HAP-1 (cell line): ENCODE results near the gene COPS7A.
"Not testable (repeated sequence)": the region's sequence is repeated elsewhere in the genome, so short reads cannot be mapped to it uniquely, and the experiment has no call there.

Experiments used
- DNase-seq, 2 experiments: peaks; one replicate each; pipeline ENCODE4 v3.0.0-alpha.2; 2016 to 2020; ENCODE audit warnings: low spot score in 2 of 2
- H3K27me3 ChIP-seq: fragments of 250-450 bp; sonication (Bioruptor Pico); 2 replicates; pipeline ENCODE4 v1.5.1; 2020; ENCODE audit warnings: low read depth, mild to moderate bottlenecking, moderate library complexity
- H3K36me3 ChIP-seq: fragments of 250-450 bp; sonication (Bioruptor Pico); replicated peaks from 2 replicates; pipeline ENCODE4 v1.5.1; 2020; ENCODE audit warnings: mild to moderate bottlenecking
- H3K4me1 ChIP-seq: fragments of 250-450 bp; sonication (Bioruptor Pico); 2 replicates; pipeline ENCODE4 v1.5.1; 2020; ENCODE audit warnings: mild to moderate bottlenecking
- H3K4me3 ChIP-seq: fragments of 250-450 bp; sonication (Bioruptor Pico); 2 replicates; pipeline ENCODE4 v1.5.1; 2020; ENCODE audit warnings: mild to moderate bottlenecking, moderate library complexity
- H3K9me3 ChIP-seq: fragments of 250-450 bp; sonication (Bioruptor Pico); 2 replicates; pipeline ENCODE4 v1.5.1; 2020; ENCODE audit warnings: mild to moderate bottlenecking, moderate library complexity
- in situ Hi-C: fragments of 300-500 bp; cut with MboI; formaldehyde crosslinking; loops from 3 replicates; pipeline ENCODE4 v1.14.3; 2020; ENCODE audit warnings: low sequenced_read_pairs, inconsistent platforms, mixed read lengths

COPS7A gene

DNA sequence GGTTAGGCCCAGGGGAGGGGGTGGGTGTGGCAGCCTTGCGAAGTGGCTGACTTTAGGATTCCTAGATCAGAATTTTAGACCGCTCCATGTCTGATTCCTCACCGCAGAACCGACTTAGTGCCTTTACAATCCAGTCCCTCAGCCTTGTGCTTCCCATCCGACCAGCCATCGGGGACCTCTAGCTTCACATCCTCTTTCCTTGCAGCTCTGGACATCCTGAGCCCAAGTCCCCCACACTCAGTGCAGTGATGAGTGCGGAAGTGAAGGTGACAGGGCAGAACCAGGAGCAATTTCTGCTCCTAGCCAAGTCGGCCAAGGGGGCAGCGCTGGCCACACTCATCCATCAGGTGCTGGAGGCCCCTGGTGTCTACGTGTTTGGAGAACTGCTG, 557 bp downstream of the COPS7A start:
- no peak for DNase-seq
- H3K36me3 ChIP-seq: peaks cover 13% of the 10 kb centered on the region
- H3K4me1 ChIP-seq: peaks cover 15% of the 10 kb centered on the region
- H3K27me3 ChIP-seq: no peaks in the 10 kb centered on the region
- H3K9me3 ChIP-seq: no peaks in the 10 kb centered on the region
- in situ Hi-C loops: no loop called here
- peak overlapping the region; percentile 45 for H3K4me3 ChIP-seq

DNA sequence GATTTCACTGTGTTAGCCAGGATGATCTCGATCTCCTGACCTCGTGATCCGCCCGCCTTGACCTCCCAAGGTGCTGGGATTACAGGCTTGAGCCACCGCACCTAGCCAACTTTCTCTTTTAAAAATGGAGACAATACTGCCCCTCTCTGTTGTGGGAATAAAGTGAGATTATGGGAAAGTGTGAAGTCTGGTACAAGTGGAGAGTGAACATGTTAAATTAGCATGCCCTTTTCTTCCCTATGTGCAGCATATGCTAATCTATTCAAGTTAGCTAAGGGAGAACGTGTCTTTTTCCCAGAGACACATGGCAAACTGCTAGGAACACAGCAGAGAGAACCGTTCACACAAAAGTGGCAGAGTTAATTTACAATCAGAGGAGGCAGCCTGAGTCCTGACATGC, 1.5 kb downstream of the COPS7A start:
- H3K9me3 ChIP-seq: no peaks in the 10 kb centered on the region
- in situ Hi-C loops: loop anchor here (25.0 kb wide), 1 partner anchor 387 kb away; the partner anchor contains the start of gene C1RL
- H3K27me3 ChIP-seq: no peaks in the 10 kb centered on the region
- peaks cover 23% of the 10 kb centered on the region for H3K36me3 ChIP-seq
- no peak overlapping the region for H3K4me3 ChIP-seq
- peaks cover 15% of the 10 kb centered on the region for H3K4me1 ChIP-seq
- DNase-seq: no peak

DNA sequence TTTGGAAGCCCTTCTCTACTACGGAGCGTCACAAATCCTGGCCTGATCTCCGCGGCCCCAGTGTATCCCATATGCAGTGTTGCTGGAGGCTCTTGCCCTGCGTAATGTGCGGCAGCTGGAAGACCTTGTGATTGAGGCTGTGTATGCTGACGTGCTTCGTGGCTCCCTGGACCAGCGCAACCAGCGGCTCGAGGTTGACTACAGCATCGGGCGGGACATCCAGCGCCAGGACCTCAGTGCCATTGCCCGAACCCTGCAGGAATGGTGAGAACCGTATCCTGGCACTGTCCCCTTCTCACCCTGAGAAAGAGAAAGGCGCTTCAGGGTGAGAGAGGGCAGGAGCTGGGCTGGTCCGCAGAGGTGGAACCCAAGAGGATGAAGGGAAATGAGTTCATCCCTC, 5.3 kb downstream of the COPS7A start:
- Histone ChIP-seq H3K27me3 (no peaks in the 10 kb centered on the region), H3K36me3 (peaks cover 33% of the 10 kb centered on the region), H3K4me1 (peaks cover 8% of the 10 kb centered on the region), H3K9me3 (no peaks in the 10 kb centered on the region), H3K4me3 (no peak overlapping the region)
- in situ Hi-C loops: loop anchor here (25.0 kb wide), 1 partner anchor 383 kb away; the partner anchor contains the start of gene C1RL
- DNase-seq: no peak

DNA sequence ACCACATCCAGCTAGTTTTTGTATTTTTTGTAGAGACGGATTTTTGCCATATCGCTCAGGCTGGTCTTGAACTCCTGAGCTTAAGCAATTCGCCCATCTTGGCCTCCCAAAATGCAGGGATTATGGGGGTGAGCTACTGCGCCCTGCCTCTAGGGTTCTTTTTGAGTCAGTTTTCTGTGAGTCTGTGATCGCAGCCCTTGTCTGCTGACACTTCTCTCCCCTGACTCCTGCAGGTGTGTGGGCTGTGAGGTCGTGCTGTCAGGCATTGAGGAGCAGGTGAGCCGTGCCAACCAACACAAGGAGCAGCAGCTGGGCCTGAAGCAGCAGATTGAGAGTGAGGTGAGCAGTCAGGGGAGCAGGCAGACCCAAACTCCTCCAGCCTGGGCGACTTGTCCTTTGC, 6.3 kb downstream of the COPS7A start:
- DNase-seq: no peak
- H3K27me3 ChIP-seq: no peaks in the 10 kb centered on the region
- in situ Hi-C loops: loop anchor here (25.0 kb wide), 1 partner anchor 382 kb away; the partner anchor contains the start of gene C1RL
- H3K36me3 ChIP-seq: peaks cover 33% of the 10 kb centered on the region
- no peak overlapping the region for H3K4me3 ChIP-seq
- no peaks in the 10 kb centered on the region for H3K4me1 ChIP-seq
- no peaks in the 10 kb centered on the region for H3K9me3 ChIP-seq

DNA sequence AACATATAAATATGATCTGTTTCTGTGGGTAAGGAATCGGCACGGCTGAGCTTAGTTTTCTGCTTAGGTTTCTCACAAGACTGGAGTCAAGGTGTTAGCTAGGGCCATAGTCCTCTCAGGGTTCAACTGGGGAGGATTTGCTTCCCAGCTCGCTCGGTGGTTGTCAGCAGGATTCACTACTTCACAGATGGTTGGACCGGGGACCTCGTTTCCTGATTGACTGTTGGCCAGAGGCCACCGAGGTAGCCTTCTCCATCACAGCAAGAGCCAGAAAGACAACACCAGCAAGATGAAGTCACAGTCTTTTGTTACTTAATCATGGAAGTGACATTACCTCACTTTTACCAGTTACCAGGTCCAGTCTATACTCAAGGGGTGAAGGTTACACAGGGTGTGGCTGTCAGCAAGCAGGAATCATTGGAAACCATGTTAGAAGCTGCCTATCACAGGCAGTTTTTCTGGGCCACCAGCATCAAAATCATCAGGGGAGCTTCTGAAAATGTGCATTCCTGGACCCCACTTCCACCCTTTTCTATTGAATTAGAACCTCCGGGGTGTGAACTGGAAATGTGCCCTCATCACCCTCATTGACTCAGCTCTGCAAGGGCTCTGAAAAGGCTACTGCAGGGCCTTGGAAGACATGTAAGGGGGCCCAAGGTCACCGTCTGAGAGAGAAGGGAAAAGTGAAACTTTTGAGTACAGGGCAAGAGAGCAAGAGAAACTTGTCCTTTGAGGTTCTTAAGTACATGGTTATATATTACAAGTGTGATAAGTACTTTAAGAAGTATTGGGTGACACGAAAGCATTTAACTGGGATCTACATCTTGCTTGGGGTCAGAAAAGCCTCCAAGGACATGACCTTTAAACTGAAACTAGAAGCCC, 10.9 kb downstream of the COPS7A start:
- in situ Hi-C loops: loop anchor here (25.0 kb wide), 1 partner anchor 378 kb away; the partner anchor contains the start of gene C1RL
- no peaks in the 10 kb centered on the region for H3K27me3 ChIP-seq
- DNase-seq: no peak
- H3K4me1 ChIP-seq: no peaks in the 10 kb centered on the region
- H3K9me3 ChIP-seq: no peaks in the 10 kb centered on the region
- H3K36me3 ChIP-seq: peaks cover 16% of the 10 kb centered on the region
- H3K4me3 ChIP-seq: no peak overlapping the region

DNA sequence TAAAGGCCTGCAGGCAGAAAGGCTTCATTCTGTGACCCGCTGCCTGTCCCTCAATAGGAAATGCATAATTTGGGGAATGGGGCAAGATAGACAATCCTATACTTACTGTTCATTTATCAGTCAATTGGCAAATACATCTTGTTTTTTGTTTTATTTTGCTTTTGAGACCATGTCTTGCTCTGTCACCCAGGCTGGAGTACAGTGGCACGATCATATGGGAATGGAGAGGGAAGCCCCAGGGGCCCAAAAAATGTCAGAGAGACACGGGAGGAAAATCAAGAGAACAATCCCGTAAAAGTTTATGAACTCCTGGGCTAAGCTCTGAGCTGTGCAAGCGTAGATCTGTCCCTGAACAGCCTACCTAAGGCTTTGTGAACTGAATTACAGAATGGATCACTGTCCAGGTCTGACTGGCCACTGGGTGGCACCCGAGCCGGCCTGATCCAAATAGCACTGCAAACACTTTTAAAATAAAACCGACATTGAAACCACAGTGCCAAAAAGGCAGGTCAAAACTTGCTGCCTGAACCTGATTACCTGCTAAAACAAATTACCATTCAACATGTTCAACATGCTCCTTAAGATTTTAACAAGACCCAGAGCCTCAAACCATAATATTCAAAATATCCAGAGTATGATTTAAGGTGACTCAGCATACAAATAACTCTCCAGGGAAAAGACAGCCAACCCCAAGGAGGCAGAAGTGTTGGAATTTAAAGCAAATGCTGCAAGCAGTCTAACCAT, 11.8 kb downstream of the COPS7A start:
- Histone ChIP-seq H3K9me3 (no peaks in the 10 kb centered on the region), H3K27me3 (no peaks in the 10 kb centered on the region), H3K4me1 (no peaks in the 10 kb centered on the region), H3K36me3 (peaks cover 8% of the 10 kb centered on the region), H3K4me3 (no peak overlapping the region)
- peak; percentile 60 to 70 for DNase-seq
- in situ Hi-C loops: loop anchor here (25.0 kb wide), 1 partner anchor 377 kb away; the partner anchor contains the start of gene C1RL

DNA sequence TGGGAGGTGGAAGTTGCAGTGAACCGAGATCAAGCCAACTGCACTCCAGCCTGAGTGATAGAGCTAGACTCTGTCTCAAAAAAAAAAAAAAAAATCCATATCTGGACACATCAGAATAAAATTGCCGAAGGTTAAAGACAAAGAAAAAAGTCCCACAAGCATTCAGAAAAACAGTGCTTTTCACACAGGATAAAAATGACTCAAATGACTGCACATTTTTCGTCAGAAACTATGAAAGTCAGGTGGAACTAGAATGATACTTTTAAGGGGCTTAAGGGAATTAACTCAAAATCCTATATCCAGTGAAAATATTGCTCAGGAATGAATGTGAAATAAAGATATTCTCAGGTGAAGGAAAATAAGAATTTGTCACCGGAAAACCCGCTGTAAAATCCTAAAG, 12.9 kb downstream of the COPS7A start:
- H3K4me1 ChIP-seq: no peaks in the 10 kb centered on the region
- DNase-seq: no peak
- in situ Hi-C loops: loop anchor here (25.0 kb wide), 1 partner anchor 376 kb away; the partner anchor contains the start of gene C1RL

DNA sequence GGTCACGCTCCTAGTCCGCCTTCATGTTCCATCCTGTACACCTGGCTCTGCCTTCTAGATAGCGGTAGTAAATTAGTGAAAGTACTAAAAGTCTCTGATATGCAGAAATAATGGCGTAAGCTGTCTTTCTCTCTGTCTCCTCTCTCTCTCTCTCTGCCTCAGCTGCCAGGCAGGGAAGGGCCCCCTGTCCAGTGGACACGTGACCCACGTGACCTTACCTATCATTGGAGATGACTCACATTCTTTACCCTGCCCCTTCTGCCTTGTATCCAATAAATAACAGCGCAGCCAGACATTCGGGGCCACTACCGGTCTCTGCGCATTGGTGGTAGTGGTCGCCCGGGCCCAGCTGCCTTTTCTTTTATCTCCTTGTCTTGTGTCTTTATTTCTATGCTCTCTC, 18.2 kb downstream of the COPS7A start:
- not testable (repeated sequence) for DNase-seq, H3K4me3 ChIP-seq, H3K9me3 ChIP-seq, H3K4me1 ChIP-seq, H3K27me3 ChIP-seq
- in situ Hi-C loops: loop anchor here (25.0 kb wide), 1 partner anchor 370 kb away; the partner anchor contains the start of gene C1RL
- peaks cover 17% of the 10 kb centered on the region for H3K36me3 ChIP-seq

More for the DNA sequence above, 12.9 kb downstream of the COPS7A start:
- no peaks in the 10 kb centered on the region for H3K36me3 ChIP-seq
- no peaks in the 10 kb centered on the region for H3K27me3 ChIP-seq
- H3K4me3 ChIP-seq: no peak overlapping the region
- H3K9me3 ChIP-seq: no peaks in the 10 kb centered on the region

DNA sequence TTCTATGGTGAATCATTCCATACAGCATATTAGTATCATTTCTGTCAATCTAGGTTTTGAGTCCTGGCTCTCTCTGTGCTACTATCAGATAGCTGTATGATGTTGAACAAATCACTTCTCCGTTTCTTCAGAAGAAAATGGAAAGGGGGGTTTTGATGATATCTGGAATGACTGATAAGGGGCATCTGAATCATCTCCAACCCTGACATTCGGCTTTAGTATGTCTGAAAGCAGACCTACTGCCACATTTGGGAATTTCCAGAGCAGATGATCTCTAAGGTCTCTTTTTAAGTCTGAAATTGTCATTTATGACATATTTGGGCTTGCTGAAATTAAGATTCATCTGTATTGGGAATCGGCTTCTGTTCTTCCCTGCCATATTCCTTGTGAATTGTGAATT, 19.0 kb downstream of the COPS7A start:
- in situ Hi-C loops: loop anchor here (25.0 kb wide), 1 partner anchor 369 kb away; the partner anchor contains the start of gene C1RL
- no peak overlapping the region for H3K4me3 ChIP-seq
- no peaks in the 10 kb centered on the region for H3K4me1 ChIP-seq
- H3K36me3 ChIP-seq: peaks cover 25% of the 10 kb centered on the region
- H3K27me3 ChIP-seq: no peaks in the 10 kb centered on the region
- DNase-seq: no peak
- H3K9me3 ChIP-seq: no peaks in the 10 kb centered on the region

DNA sequence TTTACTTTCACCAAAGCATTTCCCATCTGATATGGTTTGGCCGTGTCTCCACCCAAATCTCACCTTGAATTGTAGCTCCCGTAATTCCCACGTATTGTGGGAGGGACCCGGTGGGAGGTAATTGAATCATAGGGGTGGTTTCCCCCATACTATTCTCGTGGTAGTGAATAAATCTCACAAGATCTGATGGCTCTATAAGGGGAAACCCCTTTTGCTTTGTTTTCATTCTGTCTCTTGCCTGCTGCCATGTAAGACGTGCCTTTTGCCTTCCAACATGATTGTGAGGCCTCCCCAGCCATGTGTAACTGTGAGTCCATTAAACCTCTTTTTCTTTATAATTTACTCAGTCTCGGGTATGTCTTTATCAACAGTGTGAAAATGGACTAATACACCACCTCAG, 19.5 kb downstream of the COPS7A start:
- peaks cover 29% of the 10 kb centered on the region for H3K36me3 ChIP-seq
- H3K4me1 ChIP-seq, H3K4me3 ChIP-seq, DNase-seq, H3K9me3 ChIP-seq, H3K27me3 ChIP-seq: not testable (repeated sequence)
- in situ Hi-C loops: loop anchor here (25.0 kb wide), 1 partner anchor 369 kb away; the partner anchor contains the start of gene C1RL

DNA sequence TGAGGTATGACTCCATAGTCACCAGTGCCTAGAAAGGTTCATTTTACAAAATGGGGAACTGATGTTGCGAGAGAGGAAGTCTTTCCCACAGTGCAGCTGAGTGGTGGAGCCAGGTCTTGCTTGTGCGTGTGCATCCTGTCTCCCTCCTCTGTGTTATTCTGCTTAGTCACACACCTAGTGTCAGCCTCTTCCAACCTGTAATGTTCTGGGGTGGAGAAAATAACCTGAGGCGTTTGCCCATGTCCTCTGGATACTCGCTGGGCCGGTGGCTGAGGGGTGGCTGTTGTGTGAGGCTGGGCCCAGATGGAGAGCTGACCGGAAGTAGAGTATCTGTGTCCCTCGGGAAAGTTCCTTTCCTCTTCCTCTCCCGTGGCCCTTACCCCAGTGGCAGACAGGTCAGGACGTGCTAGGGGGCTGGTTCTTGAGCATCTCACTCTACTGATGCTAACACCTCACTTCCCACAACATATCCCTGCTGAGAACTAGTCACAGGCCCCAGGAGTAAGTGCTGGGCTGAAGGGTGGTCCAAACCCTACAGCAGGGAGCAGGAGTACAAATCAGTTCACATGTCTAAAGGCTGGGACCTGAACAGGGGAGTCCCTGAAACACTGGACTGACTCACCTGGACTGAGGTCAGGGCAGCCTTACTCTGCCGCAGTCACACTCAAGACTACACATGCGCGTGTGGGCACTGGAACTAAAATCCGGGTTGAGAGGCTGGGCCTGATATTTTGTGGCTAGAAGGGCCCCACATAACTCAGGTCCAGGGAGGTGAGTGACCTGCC, 22.1 kb downstream of the COPS7A start:
- no peaks in the 10 kb centered on the region for H3K27me3 ChIP-seq
- no peaks in the 10 kb centered on the region for H3K4me1 ChIP-seq
- no peak for DNase-seq
- no peaks in the 10 kb centered on the region for H3K9me3 ChIP-seq
- no peak overlapping the region for H3K4me3 ChIP-seq
- H3K36me3 ChIP-seq: peaks cover 56% of the 10 kb centered on the region
- in situ Hi-C loops: loop anchor here (25.0 kb wide), 1 partner anchor 366 kb away; the partner anchor contains the start of gene C1RL

DNA sequence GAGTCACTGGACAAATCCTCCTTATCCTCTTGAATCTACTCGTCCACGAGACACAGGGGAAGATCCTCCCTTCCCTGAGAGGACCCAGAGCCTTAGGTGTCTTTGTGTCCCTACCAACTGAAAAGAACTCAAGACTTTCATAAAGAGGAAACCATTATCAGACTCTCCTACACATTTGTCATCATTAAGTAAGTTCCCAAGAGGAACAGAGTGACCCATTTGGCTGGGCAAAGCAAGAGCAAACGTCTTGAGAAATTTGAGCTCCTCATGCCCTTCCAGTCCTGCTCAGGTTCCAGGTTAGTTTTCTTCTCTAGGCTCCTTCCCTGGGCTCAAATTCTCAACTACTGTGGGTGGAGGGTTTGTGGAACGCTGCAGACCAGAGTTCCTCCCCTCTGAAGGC, 23.4 kb downstream of the COPS7A start:
- Histone ChIP-seq H3K4me3 (no peak overlapping the region), H3K36me3 (peaks cover 68% of the 10 kb centered on the region), H3K27me3 (no peaks in the 10 kb centered on the region), H3K9me3 (no peaks in the 10 kb centered on the region), H3K4me1 (peaks cover 4% of the 10 kb centered on the region; the same call in 1 of the 2 replicates)
- DNase-seq: no peak
- in situ Hi-C loops: loop anchor here (25.0 kb wide), 1 partner anchor 365 kb away; the partner anchor contains the start of gene C1RL

DNA sequence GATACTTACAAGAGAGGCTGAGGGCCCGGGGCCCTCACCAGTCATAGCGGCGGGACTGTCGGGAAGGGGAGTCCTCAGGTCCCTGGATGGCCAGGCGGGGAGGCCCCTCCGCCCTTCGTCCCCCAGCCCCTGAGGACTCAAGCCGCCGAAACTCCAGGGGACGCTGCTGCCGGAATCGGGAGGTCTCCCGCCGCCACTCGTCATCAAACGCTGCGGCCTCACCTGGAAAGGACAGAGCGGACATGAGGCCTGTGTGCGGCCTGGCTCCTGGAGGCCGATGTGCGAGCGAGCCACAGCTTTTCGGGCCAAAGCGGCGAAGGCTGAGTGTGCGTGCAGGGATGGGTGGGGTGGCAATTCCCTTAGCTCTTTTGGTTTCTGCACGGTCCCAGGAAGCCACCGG, 24.9 kb downstream of the COPS7A start:
- in situ Hi-C loops: loop anchor here (25.0 kb wide), 1 partner anchor 364 kb away; the partner anchor contains the start of gene C1RL
- peaks cover 5% of the 10 kb centered on the region for H3K4me1 ChIP-seq
- DNase-seq: no peak
- H3K27me3 ChIP-seq: no peaks in the 10 kb centered on the region
- H3K36me3 ChIP-seq: peaks cover 70% of the 10 kb centered on the region
- no peak overlapping the region for H3K4me3 ChIP-seq
- H3K9me3 ChIP-seq: no peaks in the 10 kb centered on the region
